GM21576 (cell line): ENCODE measurements around the gene PFN1.

Source experiments
- ATAC-seq: cut with Tn5 transposase; IDR thresholded peaks from one replicate; pipeline ENCODE4 v1.9.1; 2021; ENCODE audit warnings: mild to moderate bottlenecking, moderate library complexity; ENCODE audit not compliant: unreplicated experiment

Gene PFN1

GRCh38 chr17:4968486-4969046, 20.2 kb upstream of the PFN1 start:
- ATAC-seq = no peak

GRCh38 chr17:4967539-4968485, 19.5 kb upstream of the PFN1 start, which contains the start of gene SPAG7:
Gene SPAG7, minus strand, starts transcription at chr17:4967817. Its CDS starts 13 bp downstream, at chr17:4967804.
- peak; percentile 50 for ATAC-seq

GRCh38 chr17:4966844-4967538, 18.7 kb upstream of the PFN1 start:
- peak; percentile 82 for ATAC-seq

- no peak for ATAC-seq
Observed at GRCh38 chr17:4965311-4965986, 17.1 kb upstream of the PFN1 start.

GRCh38 chr17:4960279-4960922, 12.1 kb upstream of the PFN1 start:
- ATAC-seq = no peak

- ATAC-seq = no peak
Observed at GRCh38 chr17:4959261-4959965, 11.1 kb upstream of the PFN1 start.

GRCh38 chr17:4958102-4958501, 9.8 kb upstream of the PFN1 start:
- ATAC-seq = no peak

GRCh38 chr17:4956493-4957061, 8.2 kb upstream of the PFN1 start:
- ATAC-seq = no peak

- no peak for ATAC-seq
Observed at GRCh38 chr17:4955091-4955490, 6.8 kb upstream of the PFN1 start.

- ATAC-seq = no peak
Observed at GRCh38 chr17:4953451-4953961, 5.2 kb upstream of the PFN1 start.

- no peak for ATAC-seq
Observed at GRCh38 chr17:4951486-4951885, 3.2 kb upstream of the PFN1 start.

GRCh38 chr17:4950746-4951204, 2.4 kb upstream of the PFN1 start, which contains the start of gene ENO3:
Gene ENO3, plus strand, starts transcription at chr17:4951119. Its CDS starts 711 bp downstream, at chr17:4951830.
- ATAC-seq = no peak

GRCh38 chr17:4950075-4950745, 1.9 kb upstream of the PFN1 start:
- ATAC-seq = peak; percentile 2

GRCh38 chr17:4949321-4950074, 1.2 kb upstream of the PFN1 start:
- ATAC-seq = peak; percentile 26

- ATAC-seq = peak; percentile 35
Observed at GRCh38 chr17:4948931-4949320, 596 bp upstream of the PFN1 start.

GRCh38 chr17:4947411-4948165, 742 bp downstream of the PFN1 start:
- no peak for ATAC-seq

- ATAC-seq = no peak
Observed at GRCh38 chr17:4947010-4947410, 1.3 kb downstream of the PFN1 start.
